Measurements from ENCODE around the gene RMDN2.
"Not testable (repeated sequence)": the region's sequence is repeated elsewhere in the genome, so short reads cannot be mapped to it uniquely, and the experiment has no call there.

The RMDN2 gene

GRCh38 chr2:37898448-37898847, 26.6 kb upstream of the RMDN2 start:
- no peak for DNase-seq

DNA sequence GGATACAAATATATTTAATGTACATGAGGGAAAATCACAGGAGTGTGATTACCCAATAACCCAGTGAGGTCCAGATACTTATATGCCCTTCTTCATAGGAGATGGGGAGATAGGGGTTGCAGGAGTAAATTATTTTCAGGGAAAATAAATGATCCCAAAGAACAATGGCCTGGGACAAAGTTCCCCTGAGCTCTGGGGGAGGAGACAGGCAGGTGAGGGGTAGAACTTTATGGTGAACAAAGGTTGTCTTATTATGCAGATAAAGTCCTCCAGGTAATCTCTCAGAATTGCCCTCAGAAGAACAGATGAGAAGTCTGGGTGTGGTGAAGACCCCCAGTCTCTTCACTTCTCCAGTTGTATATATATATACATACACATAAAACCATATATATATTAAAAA, 22.1 kb upstream of the RMDN2 start:
- DNase-seq, result no peak

DNA sequence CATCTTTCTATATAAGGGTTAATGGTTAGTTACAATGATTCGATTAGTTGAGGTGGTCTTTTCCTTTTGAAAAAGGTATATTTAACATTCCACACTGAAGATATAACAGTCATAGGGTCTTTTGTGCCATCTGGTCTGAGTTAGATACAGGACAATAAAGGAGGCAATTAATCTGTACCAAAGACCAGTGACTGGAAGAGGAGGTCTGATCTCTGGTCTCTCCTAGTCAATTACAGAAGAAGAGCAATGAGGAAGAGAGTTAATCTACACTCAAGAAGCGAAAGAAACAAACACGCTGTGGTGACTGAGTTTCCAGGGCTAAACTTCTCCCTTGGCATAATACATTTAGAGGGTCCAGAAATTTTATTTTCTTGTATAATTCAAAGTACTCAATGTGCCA, 20.7 kb upstream of the RMDN2 start:
- no peak for DNase-seq

GRCh38 chr2:37904993-37905392, 20.1 kb upstream of the RMDN2 start:
- DNase-seq, result no peak

DNA sequence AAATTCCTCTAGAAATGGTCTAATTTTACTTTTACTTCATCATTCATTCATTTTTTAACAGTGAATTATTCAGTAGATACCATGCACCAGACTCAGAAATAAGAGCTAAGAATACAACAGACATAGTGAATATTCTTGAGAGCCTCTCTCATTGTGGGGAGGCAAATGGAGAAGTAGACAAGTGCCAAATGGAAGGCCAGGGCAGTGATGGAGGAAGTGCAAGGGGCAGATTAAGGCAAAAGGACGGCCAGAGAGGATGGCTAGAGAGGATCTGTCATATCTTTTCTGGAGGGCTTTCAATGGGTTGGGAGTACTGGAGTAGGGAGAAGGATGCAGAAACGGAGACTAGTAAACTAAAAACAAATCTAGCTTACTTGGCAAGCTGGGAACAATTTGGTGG, 19.0 kb upstream of the RMDN2 start:
- DNase-seq, result no peak

DNA sequence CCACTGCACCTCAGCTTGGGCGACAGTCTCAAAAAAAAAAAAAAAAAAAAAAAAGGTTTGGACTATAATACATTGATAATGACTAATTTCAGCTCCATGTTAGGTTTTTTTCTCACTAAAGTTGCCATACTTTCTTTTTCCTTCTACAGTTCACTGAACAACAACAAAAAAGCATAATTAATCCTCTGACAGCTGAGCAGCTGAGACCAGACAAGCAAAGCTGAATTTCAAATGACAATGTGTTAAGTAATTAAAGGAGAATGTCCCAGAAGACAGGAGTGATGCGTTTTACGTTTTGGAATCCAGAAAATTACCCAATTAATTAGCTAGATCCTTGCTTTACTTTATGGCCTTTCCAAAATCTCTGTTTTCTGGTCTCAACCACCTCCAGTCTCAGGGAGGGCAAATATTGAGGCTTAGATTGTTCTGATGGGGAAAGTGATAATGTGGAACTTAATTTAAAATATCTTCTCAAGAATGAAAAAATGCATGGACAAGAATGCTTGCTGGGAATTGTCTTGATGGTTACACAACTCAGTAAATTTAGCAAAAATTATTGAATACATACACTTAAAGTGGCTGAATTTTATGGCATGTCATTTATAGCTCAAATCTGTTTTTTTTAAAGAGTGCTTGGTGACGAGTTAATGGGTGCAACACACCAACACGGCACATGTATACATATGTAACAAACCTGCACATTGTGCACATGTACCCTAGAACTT, 17.4 kb upstream of the RMDN2 start:
- DNase-seq, result no peak

- DNase-seq, result no peak
Observed at GRCh38 chr2:37911296-37911873, 13.7 kb upstream of the RMDN2 start.

- no peak for DNase-seq
Observed at GRCh38 chr2:37912056-37912455, 13.0 kb upstream of the RMDN2 start.

GRCh38 chr2:37912616-37913015, 12.5 kb upstream of the RMDN2 start:
- no peak for DNase-seq

DNA sequence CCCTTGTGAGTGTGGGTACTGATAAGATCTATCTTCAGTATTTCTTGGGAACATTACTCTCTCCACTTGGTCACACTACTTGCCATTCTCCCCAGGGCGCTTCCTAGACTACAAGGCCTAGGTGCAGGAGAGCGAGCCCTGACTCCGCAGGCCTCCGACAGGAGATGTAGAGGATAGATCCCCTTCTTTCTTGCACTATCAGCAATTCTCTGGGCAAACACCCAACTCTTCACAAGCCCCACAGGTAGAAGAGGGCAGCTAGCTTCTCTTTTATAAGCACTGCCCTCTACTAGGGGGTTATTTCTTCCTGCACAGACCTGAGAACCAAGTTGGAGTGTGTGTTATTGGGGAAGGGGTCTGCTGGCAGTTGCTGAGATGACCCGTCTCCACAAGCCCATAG, 10.7 kb upstream of the RMDN2 start:
- no peak for DNase-seq

DNA sequence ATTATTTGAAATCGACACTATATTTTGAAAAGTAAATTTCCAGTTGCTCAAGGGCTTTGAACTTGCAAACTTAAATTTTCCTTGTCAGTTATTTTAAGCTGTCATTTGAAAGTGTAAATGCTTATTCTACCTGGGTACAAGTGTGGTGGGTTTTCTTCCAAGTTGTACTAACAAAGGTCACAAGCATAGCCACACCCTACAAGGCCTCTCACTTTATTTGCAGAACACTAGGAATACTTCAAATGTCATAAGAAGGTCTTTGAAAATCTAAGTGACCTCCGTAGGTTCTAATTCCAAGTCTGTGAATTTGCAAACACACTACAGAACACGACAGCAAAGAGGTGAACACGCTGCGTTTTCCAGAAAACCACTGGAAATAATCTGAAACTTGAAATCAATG, 9.3 kb upstream of the RMDN2 start:
- no peak for DNase-seq

- no peak for DNase-seq
Observed at GRCh38 chr2:37916512-37917082, 8.5 kb upstream of the RMDN2 start.

DNA sequence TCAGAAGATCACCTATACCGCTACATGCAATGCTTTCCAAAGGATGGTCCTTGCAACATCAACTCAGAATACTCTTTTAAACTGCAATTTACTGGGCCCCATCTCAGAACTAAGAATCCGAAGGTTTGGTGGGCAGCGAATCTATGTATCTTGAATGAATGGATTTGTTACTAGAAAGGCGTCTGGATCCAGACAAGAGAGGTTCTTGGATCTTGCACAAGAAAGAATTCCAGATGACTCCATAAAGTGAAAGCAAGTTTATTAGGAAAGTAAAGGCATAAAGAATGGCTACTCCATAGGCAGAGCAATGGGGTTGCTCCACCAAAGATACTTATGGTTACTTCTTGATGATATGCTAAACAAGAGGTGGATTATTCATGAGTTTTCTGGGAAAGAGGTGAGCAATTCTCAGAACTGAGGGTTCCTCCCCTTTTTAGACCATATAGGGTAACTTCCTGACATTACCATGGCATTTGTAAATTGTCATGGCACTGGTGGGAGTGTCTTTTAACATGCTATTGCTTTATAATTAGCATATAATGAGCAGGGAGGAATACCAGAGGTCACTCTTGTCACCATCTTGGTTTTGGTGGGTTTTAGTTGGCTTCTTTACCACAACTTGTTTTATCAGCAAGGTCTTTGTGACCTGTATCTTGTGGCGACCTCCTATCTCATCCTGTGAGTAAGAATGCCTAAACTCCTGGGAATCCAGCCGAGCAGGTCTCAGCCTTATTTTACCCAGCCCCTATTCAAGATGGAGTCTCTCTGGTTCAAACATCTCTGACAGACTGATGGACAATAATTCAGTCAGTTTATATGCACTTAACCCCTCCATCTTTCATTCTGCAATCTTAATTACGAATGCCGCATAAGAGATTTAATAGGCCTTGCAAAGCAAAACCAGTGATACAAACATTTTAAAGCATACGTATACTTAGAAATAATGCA, 7.5 kb upstream of the RMDN2 start:
- no peak for DNase-seq

DNA sequence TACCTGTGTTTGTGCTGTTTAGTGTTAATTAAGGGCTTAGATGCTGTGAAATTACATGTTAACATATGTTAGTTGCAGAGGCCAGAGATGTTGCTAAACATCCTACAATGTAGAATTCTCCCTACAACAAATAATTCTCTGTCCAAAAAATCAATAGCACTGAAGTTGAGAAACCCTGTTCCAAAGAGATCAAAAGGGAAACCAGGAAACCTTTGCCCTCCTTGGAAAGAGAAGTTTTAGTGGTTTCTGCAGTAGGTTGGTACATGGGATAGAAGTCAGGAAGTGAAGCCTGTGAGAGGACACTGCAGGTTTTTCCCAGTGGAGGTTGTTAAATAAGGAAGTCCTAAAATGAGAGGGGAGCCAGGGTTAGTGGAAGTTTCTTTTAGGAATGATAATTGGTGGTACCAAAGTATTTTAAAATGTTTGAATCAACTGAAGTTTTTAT, 6.3 kb upstream of the RMDN2 start:
- DNase-seq, result no peak

GRCh38 chr2:37919631-37920032, 5.5 kb upstream of the RMDN2 start:
- DNase-seq, result no peak

DNA sequence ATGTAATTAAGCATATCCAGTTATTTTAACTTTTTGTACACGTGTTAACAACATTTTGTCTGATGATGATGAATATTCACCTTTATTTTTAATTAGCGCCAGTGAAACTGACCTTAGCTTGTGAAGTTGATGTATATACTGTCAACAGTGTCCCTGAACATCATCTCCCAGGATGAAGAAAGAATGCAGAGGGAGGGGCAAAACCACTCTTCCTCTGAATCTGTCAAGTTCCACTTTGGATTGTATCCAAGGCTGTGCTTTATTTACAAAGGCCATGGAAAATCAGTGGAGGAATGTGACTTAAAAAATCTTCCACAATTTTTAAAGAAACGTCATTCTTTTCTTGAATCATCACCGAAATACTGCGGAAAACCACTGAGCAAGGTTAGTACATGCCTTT, 4.5 kb upstream of the RMDN2 start:
- DNase-seq, result no peak

GRCh38 chr2:37921781-37922180, 3.3 kb upstream of the RMDN2 start:
- DNase-seq, result no peak

- DNase-seq, result no peak
Observed at GRCh38 chr2:37923308-37924055, 1.6 kb upstream of the RMDN2 start.

- no peak for DNase-seq
Observed at GRCh38 chr2:37926635-37927034, 1.5 kb downstream of the RMDN2 start.

- no peak for DNase-seq
Observed at GRCh38 chr2:37928377-37928776, 3.3 kb downstream of the RMDN2 start.

DNA sequence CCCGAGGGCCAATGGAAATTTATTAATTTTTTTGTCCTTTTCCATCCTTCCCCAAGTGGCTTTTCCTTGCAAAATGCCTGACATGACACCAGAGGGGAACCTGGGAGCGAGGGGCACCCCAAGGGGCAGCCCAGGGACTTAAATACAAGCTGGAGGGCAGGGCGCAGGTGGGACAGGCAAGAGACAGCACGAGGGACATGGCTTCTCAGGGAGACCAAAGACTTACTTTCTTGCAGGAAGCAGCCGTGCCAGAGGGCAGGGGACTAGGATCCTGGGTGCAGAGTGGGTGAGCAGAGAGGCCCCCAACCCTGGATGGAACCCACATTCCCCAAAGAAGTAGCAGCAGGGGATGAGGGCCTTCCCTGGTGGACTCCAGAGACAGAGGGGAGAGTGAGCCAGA, 5.3 kb downstream of the RMDN2 start:
- not testable (repeated sequence) for DNase-seq

- DNase-seq, result not testable (repeated sequence)
Observed at GRCh38 chr2:37932873-37933272, 7.8 kb downstream of the RMDN2 start.

All from activated CD4-positive, alpha-beta T cell treated with anti-CD3 and anti-CD28 coated beads, Interleukin-10, Interleukin-2, amounts not matched to agents 100 ng/mL and 50 ng/mL, durations not matched to agents 16 hours and 8 hours (primary cell).